Right lobe of liver (tissue), 4 donors: Measurements from ENCODE around the gene CYP4F8.

Source experiments
- POLR2A ChIP-seq: fragments of 450-650 bp; IDR thresholded peaks from one replicate; pipeline ENCODE4 v1.6.1; 2017; ENCODE audit warnings: antibody characterized with exemption, mild to moderate bottlenecking
- TF ChIP-seq, protein P1 (sequence below), 4 donors: fragments of 200-600 bp in 3 of 4; fragments of 450-650 bp in 1 of 4; IDR thresholded peaks; one replicate each; pipeline versions ENCODE4 v1.5.1 to v1.8.0; 2016 to 2022; ENCODE audit warnings: antibody characterized with exemption in 4 of 4, mild to moderate bottlenecking in 2 of 4
- donor health status: DM: no; HTN: no; CAD: no.
- donor health status: DM: no; HTN: no; CAD: no.
- donor health status: DM: no; HTN: yes; CAD: no.

DNA sequence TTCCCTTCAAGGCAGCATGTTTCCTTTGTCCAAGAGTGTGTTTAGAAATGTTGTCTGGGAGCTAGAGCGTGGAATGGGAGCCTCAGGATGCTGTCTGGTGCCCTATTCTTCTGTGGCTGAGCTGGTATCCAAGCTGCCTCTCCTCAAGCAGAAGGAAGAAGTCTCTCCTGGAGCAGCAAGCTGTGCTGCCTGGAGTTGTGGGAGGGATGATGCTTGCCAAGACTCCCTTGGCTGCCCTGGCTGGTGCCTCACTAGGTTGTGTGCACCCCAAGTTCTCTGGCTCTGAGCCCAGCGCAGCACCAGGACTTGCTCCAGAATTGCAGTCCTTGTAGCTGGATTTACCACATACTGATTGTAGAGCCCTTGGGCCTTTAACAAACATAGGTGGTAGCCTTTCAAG, 21.0 kb downstream of the CYP4F8 start:
- TF ChIP-seq, protein P1, sequence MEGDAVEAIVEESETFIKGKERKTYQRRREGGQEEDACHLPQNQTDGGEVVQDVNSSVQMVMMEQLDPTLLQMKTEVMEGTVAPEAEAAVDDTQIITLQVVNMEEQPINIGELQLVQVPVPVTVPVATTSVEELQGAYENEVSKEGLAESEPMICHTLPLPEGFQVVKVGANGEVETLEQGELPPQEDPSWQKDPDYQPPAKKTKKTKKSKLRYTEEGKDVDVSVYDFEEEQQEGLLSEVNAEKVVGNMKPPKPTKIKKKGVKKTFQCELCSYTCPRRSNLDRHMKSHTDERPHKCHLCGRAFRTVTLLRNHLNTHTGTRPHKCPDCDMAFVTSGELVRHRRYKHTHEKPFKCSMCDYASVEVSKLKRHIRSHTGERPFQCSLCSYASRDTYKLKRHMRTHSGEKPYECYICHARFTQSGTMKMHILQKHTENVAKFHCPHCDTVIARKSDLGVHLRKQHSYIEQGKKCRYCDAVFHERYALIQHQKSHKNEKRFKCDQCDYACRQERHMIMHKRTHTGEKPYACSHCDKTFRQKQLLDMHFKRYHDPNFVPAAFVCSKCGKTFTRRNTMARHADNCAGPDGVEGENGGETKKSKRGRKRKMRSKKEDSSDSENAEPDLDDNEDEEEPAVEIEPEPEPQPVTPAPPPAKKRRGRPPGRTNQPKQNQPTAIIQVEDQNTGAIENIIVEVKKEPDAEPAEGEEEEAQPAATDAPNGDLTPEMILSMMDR (IDR thresholded peaks at IDR 0.05) = no peak
- TF ChIP-seq POLR2A = no peak
